Activated CD4-positive, alpha-beta memory T cell treated with anti-CD3 and anti-CD28 coated beads for 36 hours (primary cell): ENCODE measurements around the gene JARID2. TPM values are rescaled to one million over a fixed set of nuclear protein-coding genes. Genes with fewer than 3 reads are reported as not detected.

Experiments
- CTCF ChIA-PET: fragments of 350-600 bp; sonication (Branson Sonifier 250); formaldehyde crosslinking; loops from one replicate; lab custom pipeline; 2021; ENCODE audit warnings: antibody characterized with exemption, inconsistent platforms; lab: Charles Lee
- POLR2A ChIA-PET: fragments of 350-600 bp; sonication (Branson Sonifier 250); formaldehyde crosslinking; loops from one replicate; lab custom pipeline; 2021; ENCODE audit warnings: antibody characterized with exemption; lab: Charles Lee
- DNase-seq: peaks from one replicate; pipeline ENCODE4 v3.0.0-alpha.2; 2020
- H3K27ac Mint-ChIP-seq: one replicate; pipeline ENCODE4 v1.8.0; 2021; ENCODE audit warnings: mixed read lengths
- H3K27me3 Mint-ChIP-seq: one replicate; pipeline ENCODE4 v1.8.0; 2021; ENCODE audit warnings: mixed read lengths
- H3K36me3 Mint-ChIP-seq: one replicate; pipeline ENCODE4 v1.8.0; 2021; ENCODE audit warnings: mixed read lengths
- H3K4me1 Mint-ChIP-seq: one replicate; pipeline ENCODE4 v1.8.0; 2021; ENCODE audit warnings: low read depth, mixed read lengths
- H3K4me3 Mint-ChIP-seq: one replicate; pipeline ENCODE4 v1.8.0; 2021; ENCODE audit warnings: mild to moderate bottlenecking, mixed read lengths
- H3K9me3 Mint-ChIP-seq: one replicate; pipeline ENCODE4 v1.8.0; 2021; ENCODE audit warnings: mixed read lengths
- intact Hi-C: fragments of 100-400 bp; cut with micrococcal nuclease; formaldehyde crosslinking; loops from one replicate; pipeline ENCODE4 v1.15.1; 2023
- total RNA-seq, 2 experiments: library from RNA; stranded (reverse); gene quantifications; one replicate each; pipeline ENCODE4 v1.2.3, GENCODE V29; 2021

The JARID2 gene
- total RNA-seq, 2 experiments from 2014 or later = 41.4 to 44.0 TPM

- intact Hi-C loops = loop anchor here (5.0 kb wide), 1 partner anchor 97 kb away; no protein-coding TSS in a partner anchor
- Mint-ChIP-seq H3K27me3 (no peaks in the 10 kb centered on the region), H3K27ac (no peak overlapping the region), H3K36me3 (peaks cover 70% of the 10 kb centered on the region), H3K9me3 (peaks cover 7% of the 10 kb centered on the region), H3K4me1 (peaks cover 20% of the 10 kb centered on the region), H3K4me3 (no peak overlapping the region)
- ChIA-PET POLR2A (no interaction called here), CTCF (no interaction called here)
- DNase-seq = no peak
These were observed 279.1 kb downstream of the JARID2 start for GRCh38 chr6:15524861-15525401.

- H3K27me3 Mint-ChIP-seq = no peaks in the 10 kb centered on the region
- no peak overlapping the region for H3K4me3 Mint-ChIP-seq
- peaks cover 7% of the 10 kb centered on the region for H3K9me3 Mint-ChIP-seq
- H3K4me1 Mint-ChIP-seq = peaks cover 20% of the 10 kb centered on the region
- intact Hi-C loops = no loop called here
- peak; percentile 25 for DNase-seq
- ChIA-PET POLR2A (no interaction called here), CTCF (no interaction called here)
- peaks cover 74% of the 10 kb centered on the region for H3K36me3 Mint-ChIP-seq
- H3K27ac Mint-ChIP-seq = no peak overlapping the region
These were observed 280.4 kb downstream of the JARID2 start for GRCh38 chr6:15526212-15526701.

- CTCF ChIA-PET = interaction anchor here (1.3 kb wide), 1 partner anchor 95 kb away, joined by 3 read pairs; no protein-coding TSS in a partner anchor
- H3K9me3 Mint-ChIP-seq = peaks cover 7% of the 10 kb centered on the region
- H3K4me3 Mint-ChIP-seq = no peak overlapping the region
- DNase-seq = no peak
- H3K36me3 Mint-ChIP-seq = peaks cover 68% of the 10 kb centered on the region
- intact Hi-C loops = no loop called here
- POLR2A ChIA-PET = no interaction called here
- no peak overlapping the region for H3K27ac Mint-ChIP-seq
- H3K4me1 Mint-ChIP-seq = peaks cover 11% of the 10 kb centered on the region
- no peaks in the 10 kb centered on the region for H3K27me3 Mint-ChIP-seq
These were observed 282.2 kb downstream of the JARID2 start for GRCh38 chr6:15527838-15528617.

GRCh38 chr6:15528870-15529269, 283.0 kb downstream of the JARID2 start:
- Mint-ChIP-seq H3K27ac (no peak overlapping the region), H3K4me3 (no peak overlapping the region), H3K4me1 (peaks cover 11% of the 10 kb centered on the region), H3K27me3 (no peaks in the 10 kb centered on the region), H3K9me3 (peaks cover 7% of the 10 kb centered on the region), H3K36me3 (peaks cover 68% of the 10 kb centered on the region)
- ChIA-PET POLR2A (no interaction called here), CTCF (no interaction called here)
- intact Hi-C loops = no loop called here
- DNase-seq = no peak

- POLR2A ChIA-PET = no interaction called here
- intact Hi-C loops = no loop called here
- no peak for DNase-seq
- H3K9me3 Mint-ChIP-seq = peaks cover 7% of the 10 kb centered on the region
- CTCF ChIA-PET = interaction anchor here (1.0 kb wide), 1 partner anchor 94 kb away, joined by 3 read pairs; no protein-coding TSS in a partner anchor
- peaks cover 57% of the 10 kb centered on the region for H3K36me3 Mint-ChIP-seq
- H3K27ac Mint-ChIP-seq = no peak overlapping the region
- H3K4me1 Mint-ChIP-seq = peaks cover 9% of the 10 kb centered on the region
- H3K4me3 Mint-ChIP-seq = no peak overlapping the region
- H3K27me3 Mint-ChIP-seq = no peaks in the 10 kb centered on the region
These were observed 284.5 kb downstream of the JARID2 start for GRCh38 chr6:15530411-15530810.

GRCh38 chr6:15531973-15532372, 286.1 kb downstream of the JARID2 start:
- H3K36me3 Mint-ChIP-seq = peaks cover 45% of the 10 kb centered on the region
- POLR2A ChIA-PET = no interaction called here

GRCh38 chr6:15533379-15534026, 287.6 kb downstream of the JARID2 start:
- no peak for DNase-seq
- ChIA-PET CTCF (no interaction called here), POLR2A (no interaction called here)
- H3K27ac Mint-ChIP-seq = no peak overlapping the region
- H3K36me3 Mint-ChIP-seq = peaks cover 35% of the 10 kb centered on the region
- intact Hi-C loops = no loop called here
- H3K9me3 Mint-ChIP-seq = no peaks in the 10 kb centered on the region
- H3K4me3 Mint-ChIP-seq = no peak overlapping the region
- H3K27me3 Mint-ChIP-seq = no peaks in the 10 kb centered on the region
- H3K4me1 Mint-ChIP-seq = no peaks in the 10 kb centered on the region

More at GRCh38 chr6:15531973-15532372, 286.1 kb downstream of the JARID2 start:
- H3K27ac Mint-ChIP-seq = no peak overlapping the region
- intact Hi-C loops = no loop called here
- H3K27me3 Mint-ChIP-seq = no peaks in the 10 kb centered on the region
- DNase-seq = no peak
- H3K4me1 Mint-ChIP-seq = no peaks in the 10 kb centered on the region
- CTCF ChIA-PET = no interaction called here
- peaks cover 5% of the 10 kb centered on the region for H3K9me3 Mint-ChIP-seq
- H3K4me3 Mint-ChIP-seq = no peak overlapping the region

- H3K4me3 Mint-ChIP-seq = no peak overlapping the region
- no peaks in the 10 kb centered on the region for H3K9me3 Mint-ChIP-seq
- intact Hi-C loops = no loop called here
- H3K27ac Mint-ChIP-seq = no peak overlapping the region
- H3K27me3 Mint-ChIP-seq = no peaks in the 10 kb centered on the region
- H3K4me1 Mint-ChIP-seq = no peaks in the 10 kb centered on the region
- CTCF ChIA-PET = no interaction called here
- no peak for DNase-seq
- H3K36me3 Mint-ChIP-seq = peaks cover 28% of the 10 kb centered on the region
- POLR2A ChIA-PET = no interaction called here
These were observed 289.1 kb downstream of the JARID2 start for GRCh38 chr6:15534974-15535373.

- Mint-ChIP-seq H3K9me3 (no peaks in the 10 kb centered on the region), H3K27me3 (no peaks in the 10 kb centered on the region), H3K27ac (no peak overlapping the region), H3K36me3 (peaks cover 21% of the 10 kb centered on the region), H3K4me3 (no peak overlapping the region), H3K4me1 (no peaks in the 10 kb centered on the region)
- intact Hi-C loops = no loop called here
- no peak for DNase-seq
- ChIA-PET CTCF (no interaction called here), POLR2A (no interaction called here)
These were observed 289.8 kb downstream of the JARID2 start for GRCh38 chr6:15535495-15536197.

- H3K27me3 Mint-ChIP-seq = no peaks in the 10 kb centered on the region
- no peak overlapping the region for H3K27ac Mint-ChIP-seq
- ChIA-PET CTCF (no interaction called here), POLR2A (no interaction called here)
- H3K4me1 Mint-ChIP-seq = no peaks in the 10 kb centered on the region
- intact Hi-C loops = no loop called here
- DNase-seq = no peak
- peaks cover 16% of the 10 kb centered on the region for H3K36me3 Mint-ChIP-seq
- H3K4me3 Mint-ChIP-seq = no peak overlapping the region
- no peaks in the 10 kb centered on the region for H3K9me3 Mint-ChIP-seq
These were observed 290.5 kb downstream of the JARID2 start for GRCh38 chr6:15536198-15536955.

GRCh38 chr6:15538106-15538505, 292.2 kb downstream of the JARID2 start:
- Mint-ChIP-seq H3K9me3 (no peaks in the 10 kb centered on the region), H3K27ac (no peak overlapping the region)
- CTCF ChIA-PET = no interaction called here

More at GRCh38 chr6:15538106-15538505, 292.2 kb downstream of the JARID2 start:
- no peak overlapping the region for H3K4me3 Mint-ChIP-seq
- peaks cover 6% of the 10 kb centered on the region for H3K36me3 Mint-ChIP-seq
- peaks cover 2% of the 10 kb centered on the region for H3K4me1 Mint-ChIP-seq
- DNase-seq = no peak
- intact Hi-C loops = no loop called here
- H3K27me3 Mint-ChIP-seq = no peaks in the 10 kb centered on the region
- POLR2A ChIA-PET = no interaction called here
